Ishikawa (cell line): ENCODE results near the gene FALEC.

Source experiments
- CEBPB ChIP-seq: IDR thresholded peaks from 2 replicates; pipeline ENCODE4 v1.6.1; 2012
- EGR1 ChIP-seq: IDR thresholded peaks from 2 replicates; pipeline ENCODE4 v1.6.1; 2012
- EP300 ChIP-seq: IDR thresholded peaks from 2 replicates; pipeline ENCODE4 v1.6.1; 2012; ENCODE audit warnings: borderline replicate concordance
- FOXM1 ChIP-seq: IDR thresholded peaks from 2 replicates; pipeline ENCODE4 v1.6.1; 2012; ENCODE audit warnings: low read depth, borderline replicate concordance
- MAX ChIP-seq: IDR thresholded peaks from 2 replicates; pipeline ENCODE4 v1.6.1; 2012
- TAF1 ChIP-seq: IDR thresholded peaks from 2 replicates; pipeline ENCODE4 v1.6.1; 2012; ENCODE audit warnings: low read depth, mild to moderate bottlenecking
- TCF12 ChIP-seq: IDR thresholded peaks from 2 replicates; pipeline ENCODE4 v1.6.1; 2012; ENCODE audit warnings: low read depth
- USF1 ChIP-seq: IDR thresholded peaks from 2 replicates; pipeline ENCODE4 v1.6.1; 2012
- YY1 ChIP-seq: IDR thresholded peaks from 2 replicates; pipeline ENCODE4 v1.6.1; 2012; ENCODE audit warnings: low read depth

- TF ChIP-seq TCF12 (no peak), YY1 (no peak), EP300 (no peak), CEBPB (no peak), FOXM1 (no peak), TAF1 (0 out of 2 replicates have a peak, but pooled peaks have one; percentile 1), EGR1 (no peak), MAX (no peak), USF1 (no peak)
These were observed 47.1 kb downstream of the FALEC start for GRCh38 chr1:150562446-150563339.
